Stimulated activated CD4-positive, alpha-beta T cell treated with anti-CD3 and anti-CD28 coated beads, Interleukin-4, amount 100 ng/mL, for 1 hour (primary cell): Measurements from ENCODE around the gene CRAT.
A peak's percentile ranks its signal among the peaks of the same experiment; 100 is the strongest.

Source experiments
- DNase-seq: peaks from one replicate; pipeline ENCODE4 v3.0.0-alpha.2; 2020

The CRAT gene

DNA sequence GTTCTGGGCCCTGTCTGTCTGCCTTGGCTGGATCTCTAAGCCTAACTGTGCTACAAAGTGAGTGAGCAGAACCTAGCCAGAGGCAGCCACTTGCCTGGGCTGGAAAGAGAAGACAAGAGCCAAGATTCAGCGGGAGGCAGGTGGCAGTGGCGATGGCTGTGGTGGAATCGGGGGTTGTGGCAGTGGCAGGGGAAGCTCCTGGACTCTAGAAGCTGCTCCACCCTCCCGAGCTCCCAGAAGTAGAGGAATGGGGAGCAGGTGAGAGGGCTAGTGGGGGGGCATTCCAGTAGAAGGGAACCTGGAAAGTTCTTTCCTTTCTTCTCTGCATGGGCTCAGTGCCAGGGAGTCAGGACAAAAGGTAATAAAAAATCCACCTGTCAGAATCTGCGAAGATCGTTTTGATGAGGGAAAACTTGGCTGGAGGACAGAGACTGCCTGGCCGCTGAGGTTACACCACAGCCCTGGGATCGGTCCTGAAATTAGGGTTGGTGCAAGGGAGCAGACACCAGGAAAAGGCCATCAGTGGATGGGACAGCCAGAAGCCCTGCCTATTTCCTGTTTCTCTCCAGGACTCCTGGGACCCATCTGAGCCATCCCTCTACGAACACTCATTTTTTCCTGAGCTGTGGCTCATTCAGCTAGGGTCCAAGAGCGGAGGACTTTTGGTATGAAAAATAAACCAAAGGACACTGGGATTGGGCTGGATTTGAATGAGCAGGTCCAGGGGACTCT lies 1.6 kb downstream of the CRAT start:
- DNase-seq = no peak

DNA sequence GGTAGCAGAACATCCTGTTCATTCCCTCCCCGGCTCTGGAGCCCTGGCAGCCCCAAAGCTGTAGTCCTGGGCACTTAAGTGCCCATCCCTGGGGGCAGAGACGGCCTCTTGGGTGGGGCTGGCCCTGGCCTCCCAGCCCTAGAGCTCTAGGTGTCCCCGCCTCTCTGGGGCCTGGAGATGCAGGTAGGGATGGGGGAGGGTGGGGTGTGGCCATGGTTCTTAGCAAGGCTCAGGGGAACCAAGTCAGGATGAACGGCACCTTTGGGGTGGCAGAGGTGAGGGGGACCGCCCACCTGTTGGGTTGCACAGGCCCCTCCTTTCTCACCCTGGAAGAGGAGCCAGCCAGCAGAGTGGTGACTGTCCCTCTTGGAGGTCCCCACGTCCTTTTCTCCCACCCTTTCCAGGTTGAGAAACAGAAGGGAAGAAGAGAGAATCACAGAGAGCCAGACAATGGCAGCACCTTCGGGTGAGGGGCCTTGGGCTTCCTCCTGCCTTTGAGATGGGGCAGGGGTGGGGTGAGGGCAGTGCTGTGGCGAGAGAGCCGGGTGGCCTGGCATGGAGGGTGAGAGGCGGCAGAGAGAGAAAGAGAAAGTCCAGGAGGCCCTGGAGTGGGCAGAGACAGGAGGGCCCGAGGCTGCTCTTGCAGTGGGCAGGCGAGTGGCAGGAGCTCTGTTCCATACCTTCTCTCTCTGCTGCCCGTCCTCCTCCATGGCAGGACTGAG lies 2.3 kb downstream of the CRAT start:
- DNase-seq = no peak

DNA sequence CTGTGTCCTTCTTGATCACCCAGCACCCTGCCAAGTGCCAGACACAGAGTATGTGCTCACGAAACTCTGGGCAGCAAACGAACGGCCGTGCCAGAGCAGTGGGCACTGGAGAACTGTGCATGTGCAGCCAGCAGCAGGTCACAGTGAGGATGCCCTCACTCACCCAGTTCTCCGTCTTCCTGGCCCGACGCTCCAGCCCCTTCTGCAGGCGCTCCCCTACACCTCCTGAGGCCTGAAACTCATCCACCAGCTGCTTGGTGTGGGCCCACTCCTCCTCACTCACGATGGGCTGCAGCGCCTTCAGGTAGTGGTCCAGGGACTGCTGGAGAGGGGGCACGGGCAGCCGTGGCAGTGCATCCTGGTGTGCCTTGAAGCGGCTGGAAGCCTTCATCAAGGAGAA lies 2.9 kb downstream of the CRAT start:
- DNase-seq = no peak

DNA sequence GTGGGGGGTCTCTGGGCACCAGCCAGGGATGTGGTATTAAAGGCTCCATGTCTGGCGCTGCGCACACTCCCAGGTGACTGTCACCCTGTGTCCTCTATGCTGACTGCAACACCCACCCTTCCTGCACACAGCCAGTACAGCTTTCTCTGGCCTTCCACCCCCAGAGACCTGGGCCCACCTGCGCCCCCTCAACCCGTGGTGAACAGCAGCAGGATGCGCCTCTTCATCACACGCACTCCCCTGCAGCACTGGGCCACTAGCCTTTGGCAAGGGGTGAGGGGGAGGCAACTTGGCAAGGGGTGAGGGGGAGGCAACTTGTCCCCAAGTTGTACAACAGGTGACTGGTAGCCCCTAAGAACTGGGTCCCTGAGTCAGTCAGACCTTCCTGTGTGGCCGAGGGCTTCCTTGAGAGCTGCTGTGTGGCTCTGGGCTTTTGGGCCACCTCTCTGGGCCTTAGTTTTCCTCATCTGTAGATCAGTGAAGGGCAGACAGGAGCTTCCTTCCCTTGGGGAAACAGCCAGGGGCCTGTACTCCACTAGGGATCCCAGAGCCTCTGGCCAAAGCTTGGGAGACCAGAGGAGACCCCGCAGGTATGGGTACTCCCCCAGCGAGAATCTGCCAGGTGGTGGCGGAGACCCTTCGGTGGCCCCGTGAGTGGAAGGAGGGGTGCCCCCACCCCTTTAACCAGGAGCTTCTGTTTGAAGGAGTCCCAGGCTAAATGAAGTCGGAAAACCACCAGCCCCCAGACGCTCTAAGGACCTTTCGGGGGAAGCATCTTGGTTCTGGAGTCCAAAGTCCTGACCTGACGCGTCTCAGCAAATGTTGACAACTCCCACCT lies 4.5 kb downstream of the CRAT start:
- DNase-seq = no peak

DNA sequence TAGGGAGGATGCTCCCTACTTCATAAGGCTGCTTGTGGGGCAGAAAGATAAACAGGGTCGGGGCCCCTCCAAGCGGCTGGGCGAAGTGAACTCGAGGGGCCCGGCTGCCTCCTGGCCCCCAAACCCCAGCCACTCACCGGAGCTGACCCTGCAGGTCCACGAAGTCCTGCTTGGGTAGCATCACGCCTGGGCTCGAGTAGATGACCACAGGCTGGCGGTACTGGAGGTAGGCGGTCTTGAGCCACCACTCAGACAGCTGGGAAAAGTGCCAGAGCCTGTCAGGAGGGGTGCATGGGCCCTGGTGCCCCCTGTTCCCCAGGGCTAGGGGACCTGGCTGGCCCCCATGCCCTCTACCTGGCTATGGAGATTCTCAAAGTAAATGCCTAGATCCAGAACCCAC lies 6.5 kb downstream of the CRAT start:
- DNase-seq = no peak

DNA sequence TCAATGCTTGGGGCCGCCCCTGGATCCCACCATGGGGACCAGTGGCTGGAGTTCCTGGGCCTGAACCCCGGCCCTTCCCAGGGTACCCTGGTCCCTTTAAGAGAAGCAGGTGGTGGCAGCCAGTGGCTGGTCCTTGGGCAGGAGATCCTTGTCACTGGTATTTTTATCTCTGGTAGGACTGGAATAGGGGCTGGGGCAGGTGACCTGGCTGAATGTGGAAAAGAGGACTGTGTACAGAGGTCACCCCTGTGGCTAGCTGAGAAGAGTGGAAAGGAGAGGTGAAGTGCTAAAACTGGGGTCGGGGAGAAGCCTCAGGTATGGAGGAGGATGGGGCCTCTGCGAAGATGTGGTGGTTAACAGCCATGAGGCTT lies 7.0 kb downstream of the CRAT start:
- no peak for DNase-seq

DNA sequence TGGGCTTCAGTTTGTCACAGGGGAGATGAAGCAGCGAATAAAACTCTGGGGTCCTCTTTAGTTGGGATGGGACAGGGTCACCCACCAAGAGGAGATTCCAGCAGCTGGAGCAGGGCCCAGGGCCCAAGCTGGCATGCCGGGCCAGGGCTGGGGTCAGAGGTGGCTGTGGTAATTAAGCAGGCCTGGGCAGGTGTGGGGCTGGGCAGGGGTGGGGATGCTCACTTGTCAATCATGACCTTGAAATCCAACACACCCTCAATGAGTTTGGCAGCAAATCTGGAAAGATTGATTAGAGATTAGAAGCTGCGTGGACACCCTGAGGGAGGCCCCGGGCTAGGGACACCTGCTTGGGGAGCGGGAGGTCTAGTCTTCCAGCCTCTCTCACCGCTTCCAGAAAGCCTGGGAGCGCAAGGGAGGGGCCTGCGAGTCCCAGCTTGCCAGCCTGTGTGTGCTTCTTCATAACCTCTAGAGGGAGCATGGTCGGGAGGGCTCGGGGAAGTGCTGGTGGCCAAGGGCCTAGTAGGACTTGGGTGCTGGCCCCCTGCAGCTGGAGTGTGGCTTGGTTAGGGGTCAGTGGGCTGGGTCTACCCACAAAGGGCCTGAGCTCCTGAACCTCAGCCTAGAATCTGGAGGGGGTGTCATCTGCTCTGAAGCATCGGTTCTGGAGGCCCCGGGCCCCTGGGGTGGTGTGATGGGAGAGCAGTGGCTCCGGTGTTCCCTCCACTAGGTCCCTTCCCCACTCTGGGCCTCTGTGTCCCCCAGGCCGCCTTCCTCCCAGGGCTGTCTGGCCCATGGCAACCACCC lies 7.6 kb downstream of the CRAT start:
- DNase-seq = peak; percentile 20

DNA sequence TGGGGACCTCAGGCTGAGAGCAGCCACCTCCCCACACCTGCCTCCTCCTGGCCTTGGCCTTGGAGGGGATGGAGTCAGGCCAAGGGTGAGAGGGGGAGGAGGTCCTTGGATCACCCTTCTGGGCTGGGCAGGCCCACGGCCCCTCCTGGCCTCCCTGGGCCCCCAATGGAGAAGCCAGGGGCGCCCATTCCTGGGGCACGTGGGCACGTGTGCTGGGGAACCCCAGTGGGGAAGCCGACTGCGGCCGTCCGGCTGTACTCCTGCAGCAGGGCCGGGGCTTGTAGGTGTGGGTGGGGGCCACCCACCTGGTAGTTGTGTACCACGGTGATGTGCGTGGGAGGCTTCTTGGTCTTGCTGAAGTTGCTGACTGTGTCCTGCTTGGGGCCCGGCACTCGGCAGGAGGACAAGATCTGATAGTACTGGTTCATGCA lies 8.5 kb downstream of the CRAT start:
- DNase-seq = no peak

DNA sequence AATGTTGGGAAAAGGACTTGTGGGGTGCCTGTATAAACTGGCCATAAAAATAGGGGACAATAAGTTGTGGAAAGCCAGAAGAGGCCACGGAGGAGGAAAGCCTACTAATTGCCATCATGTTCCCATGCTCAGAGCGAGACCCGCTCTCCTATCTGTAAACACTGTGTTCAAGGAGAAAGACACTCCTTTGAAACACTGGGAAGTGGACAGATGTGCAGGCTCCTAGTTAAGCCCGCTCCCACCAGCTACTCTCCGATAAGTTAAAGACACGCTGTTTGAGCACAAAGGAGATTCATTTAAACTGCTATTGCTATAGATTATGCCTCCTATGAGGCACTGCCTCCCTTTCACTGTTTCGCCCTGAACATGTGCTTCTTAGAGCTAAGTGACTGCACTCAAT lies 9.3 kb downstream of the CRAT start:
- DNase-seq = no peak

DNA sequence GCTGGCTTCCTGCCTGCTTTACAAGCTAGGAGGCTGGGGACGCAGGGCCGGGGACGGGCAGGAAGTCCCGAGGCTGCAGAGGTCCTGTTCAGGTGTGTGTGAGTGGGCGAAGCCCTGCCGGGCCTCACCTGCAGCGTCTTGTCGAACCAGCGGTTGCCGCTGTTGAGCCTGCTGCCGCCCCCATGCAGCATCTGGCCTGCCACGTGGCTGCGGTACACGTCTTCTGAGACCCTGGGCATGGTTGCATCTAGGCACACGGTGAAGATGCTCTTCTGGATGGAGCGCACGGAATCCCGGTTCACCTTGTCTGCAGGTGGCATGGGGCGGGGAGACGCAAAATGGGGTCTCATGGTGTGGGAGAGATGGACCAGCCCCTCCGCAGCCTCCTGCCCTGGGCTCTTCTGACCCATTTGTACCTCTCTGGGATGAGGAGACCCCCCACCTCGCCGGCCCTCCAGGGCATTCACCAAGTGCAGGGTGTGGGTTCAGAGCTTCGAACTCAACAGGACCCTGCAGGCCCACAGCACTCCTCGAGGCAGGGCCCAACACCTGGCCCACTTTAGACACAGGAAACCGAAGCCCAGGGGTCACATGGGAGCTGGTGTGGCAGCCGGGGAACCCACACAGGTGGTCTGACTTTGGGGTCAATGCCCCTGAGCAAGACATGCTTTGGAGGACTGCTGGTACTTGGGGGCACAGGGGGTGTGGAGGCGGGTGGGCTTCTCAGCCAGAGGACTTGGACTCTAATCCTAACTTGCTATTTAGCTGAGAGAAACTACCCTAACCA lies 10.0 kb downstream of the CRAT start:
- DNase-seq = no peak

DNA sequence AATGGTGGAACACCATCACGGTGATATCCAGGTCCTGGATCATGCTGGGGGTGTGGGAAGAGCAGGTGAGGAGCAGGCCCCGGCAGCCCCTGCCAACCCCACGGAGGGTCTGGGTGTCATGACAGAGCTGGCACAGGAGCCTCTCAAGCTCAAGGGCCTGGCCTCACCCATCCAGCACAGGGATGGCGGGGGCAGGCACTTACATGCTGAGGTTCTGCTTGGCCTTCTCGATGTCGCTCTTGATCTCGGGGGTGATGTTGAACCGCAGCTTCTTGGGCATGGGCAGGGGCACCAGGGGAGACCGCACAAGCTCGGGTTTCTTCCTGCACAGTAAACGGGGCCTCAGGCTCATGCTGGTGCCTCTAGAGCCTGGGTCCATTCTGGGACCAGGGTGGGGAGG lies 12.3 kb downstream of the CRAT start:
- no peak for DNase-seq

DNA sequence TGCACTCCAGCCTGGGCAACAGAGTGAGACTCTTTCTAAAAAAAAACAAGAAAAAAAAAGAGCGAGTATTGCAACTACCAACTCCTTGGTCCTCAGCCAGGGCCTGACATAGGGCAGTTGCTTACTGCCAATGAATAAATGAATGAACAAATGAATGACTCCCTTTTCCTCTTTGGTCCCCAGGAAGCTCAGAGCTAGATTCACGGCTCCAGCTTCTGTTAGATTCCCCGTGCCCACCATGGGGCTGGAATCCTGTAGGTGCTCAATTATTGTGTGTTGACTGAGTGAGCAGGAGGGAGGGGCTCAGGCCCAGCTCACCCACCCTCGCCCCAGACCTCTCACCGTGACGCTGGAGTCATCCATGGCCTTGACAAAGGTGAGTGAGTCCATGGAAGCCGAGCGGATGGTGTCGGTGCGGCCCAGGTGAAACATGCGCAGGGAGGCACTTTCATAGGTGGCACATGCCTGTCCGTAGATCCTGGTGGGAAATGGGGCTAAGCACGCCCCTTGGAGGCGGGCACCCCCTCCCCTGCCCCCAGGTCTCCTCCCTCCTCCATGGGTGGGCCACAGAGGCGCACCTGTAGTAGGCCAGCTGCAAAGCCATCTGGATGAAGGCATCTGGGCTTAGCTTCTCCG lies 12.8 kb downstream of the CRAT start:
- DNase-seq = no peak

DNA sequence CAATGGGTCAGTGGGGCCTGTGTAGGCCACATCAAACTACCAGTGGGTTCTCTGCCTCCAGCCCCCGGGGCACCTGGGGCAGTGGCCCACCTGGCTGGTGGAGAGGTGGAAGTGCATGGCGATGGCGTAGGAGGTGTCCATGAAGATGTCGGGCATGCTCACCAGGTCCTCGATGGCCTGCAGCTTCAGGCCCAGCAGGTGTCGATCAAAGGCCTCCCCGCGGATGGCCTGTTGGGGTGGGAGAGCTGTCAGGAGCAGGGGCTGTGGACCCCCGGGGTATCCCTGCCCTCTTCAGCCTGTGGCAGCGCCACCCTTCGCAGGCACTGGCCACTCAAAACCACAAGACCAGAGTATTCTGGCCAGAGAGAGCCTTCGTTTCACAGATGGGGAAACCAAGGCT lies 14.7 kb downstream of the CRAT start:
- no peak for DNase-seq

DNA sequence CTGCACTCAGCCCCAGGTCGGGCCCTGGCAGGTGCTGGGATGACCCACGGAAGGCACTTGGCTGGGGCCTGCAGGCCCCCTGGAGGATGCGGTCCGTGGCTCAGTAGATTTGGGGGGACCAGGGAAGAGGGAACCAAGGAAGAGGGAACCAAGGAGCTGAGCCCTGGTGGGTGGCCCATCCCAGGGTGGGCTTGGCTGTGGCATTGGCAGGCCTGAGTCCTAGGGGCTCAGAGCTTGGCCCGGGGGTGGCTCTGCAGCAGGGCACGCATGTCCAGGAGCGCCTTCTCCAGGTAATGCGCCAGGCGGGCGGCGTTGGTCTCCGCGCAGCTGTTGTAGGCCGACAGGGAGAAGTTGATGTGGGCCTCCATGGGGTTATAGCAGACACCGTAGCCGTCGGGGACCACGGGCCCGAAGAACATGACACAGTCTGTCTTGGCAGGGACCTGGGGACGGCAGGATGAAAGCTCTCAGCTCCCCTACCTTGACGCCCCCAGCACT lies 15.4 kb downstream of the CRAT start:
- no peak for DNase-seq

DNA sequence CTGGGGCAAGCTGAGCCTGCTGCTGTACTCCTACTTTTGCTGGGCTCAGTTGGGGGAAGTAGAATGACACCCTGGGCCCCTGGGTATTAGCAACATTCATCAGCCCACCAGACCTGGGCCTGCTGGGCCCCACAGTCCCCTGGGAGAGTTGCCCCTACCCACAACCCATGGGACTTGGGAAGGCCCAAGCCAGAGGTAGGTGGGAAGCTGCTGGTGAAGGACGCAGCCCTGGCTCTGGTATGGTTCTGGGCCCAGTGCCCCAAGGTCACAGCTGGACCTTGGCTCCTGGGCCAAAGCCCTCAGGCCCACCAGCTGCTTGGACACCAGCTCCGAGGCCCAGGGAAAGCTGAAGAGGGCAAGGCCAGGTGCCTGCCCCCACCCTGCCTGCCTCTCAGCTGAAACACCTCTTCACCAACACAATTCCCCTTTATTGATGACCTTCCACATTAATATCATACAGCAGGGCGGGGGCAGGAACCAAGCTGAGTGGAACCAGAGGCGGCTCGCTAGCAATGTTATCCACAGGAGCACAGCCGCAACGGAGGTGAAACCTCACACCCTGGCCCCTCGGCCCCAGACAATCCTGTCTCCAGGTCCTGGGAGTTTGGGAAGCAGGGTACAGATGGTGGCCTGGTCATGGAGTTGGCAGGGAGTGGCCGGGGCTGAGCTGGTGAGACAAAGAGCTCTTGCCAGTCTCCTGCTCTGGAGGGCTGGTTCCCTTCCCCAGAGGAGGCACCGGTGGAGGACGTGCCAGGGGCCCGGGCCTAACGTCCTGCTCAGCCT lies 16.0 kb downstream of the CRAT start:
- DNase-seq = no peak

DNA sequence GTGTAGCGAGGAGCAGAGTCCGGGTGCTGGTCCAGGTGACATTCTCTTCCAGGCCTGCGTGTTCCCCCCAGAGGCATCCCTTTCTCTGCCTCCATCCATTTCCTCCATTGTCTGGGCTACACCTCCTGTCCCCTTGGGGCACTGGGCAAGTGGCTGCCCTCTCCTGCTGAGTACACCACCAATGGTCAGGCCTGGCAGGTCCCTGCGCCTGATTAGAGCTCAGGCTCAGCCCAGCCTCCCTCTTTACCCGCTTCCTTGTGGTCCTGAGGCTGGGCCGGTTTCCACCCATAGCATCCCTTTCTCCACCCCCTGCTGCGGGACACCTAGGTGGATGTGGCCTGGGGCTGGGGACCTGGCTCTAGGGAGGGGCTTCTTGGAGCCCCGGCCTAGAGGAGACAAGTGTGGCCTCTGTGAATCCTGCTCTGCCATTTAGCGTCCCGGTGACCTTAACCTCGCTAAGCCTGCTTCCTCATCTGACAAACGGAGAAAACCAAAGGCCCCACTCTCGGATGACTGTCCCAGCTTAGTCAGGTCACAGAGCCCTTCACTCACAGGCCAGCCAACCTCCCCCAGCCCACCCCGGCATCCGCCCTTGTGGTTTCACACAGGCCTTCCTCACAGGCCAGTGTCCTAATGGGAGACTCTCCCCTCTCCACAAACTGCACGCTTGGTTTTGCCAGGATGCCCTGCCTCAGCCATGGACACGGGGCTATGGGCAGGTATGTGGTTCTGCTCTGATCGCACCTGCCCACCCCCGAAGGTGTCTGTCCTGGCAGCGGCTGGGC lies 16.8 kb downstream of the CRAT start:
- DNase-seq = no peak

DNA sequence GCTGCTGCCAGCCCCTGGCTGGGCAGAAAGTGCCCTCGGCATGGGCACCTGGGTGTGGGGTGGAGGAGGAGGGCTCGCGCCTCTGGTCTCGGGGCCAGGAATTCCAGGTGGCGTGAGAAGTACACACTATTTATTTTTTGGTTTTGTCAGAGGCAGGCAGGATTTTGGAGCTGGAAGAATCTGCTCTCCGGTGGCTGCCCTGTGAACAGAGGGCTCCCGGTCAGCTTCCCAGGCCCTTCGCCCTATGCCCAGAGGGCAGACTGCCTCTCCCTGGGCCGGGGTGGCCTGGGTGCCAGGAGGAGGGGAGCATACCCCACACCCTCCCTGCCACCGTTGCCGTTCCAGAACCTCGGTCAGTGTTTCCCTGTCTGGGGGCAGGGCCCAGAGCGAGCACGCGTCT lies 21.3 kb downstream of the CRAT start:
- DNase-seq = no peak

DNA sequence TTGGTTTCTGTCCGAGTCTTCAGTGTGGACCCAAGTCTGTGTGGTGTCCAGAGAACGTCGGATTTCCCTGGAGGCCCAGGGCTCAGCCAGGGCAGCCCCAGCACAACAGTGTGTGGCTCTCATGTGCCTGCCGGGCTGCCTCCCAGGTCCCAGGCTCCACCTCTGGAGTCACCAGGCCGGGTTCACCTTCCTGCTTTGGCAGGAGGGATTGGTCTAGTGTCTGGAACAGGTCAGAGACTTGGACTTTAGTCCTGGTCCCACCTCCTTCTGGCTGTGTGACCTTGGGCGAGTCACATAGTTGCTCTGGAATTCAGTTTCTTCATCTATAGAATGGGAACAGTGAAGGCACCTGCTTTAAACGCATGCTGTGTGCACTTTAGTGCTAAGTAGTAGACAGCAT lies 26.5 kb downstream of the CRAT start:
- DNase-seq = no peak

DNA sequence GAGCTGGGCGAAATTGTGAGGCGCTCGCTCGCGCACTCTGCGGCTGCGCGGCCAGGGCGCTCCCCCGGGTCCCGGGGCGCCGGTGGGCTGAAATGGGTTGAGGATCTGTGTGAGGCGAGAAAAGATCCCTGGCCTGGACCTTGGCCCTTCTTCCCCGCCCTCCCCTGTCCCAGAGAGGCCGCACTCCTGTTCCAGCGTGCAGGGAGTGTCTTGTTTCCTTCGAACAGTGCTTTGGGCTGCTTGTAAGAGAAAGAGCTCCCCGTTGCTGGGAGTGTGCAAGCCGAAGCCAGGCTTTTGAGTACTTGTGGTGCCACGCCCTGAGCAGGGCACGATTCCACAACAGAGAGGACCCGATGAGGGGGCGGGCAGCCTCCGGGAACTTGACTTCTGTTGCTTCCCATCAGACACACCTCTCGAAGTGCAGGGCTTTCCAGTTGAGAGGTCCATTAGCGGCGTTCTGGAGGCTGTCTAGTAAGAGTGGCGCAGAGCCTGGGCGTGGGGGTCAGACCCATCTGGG lies 29.1 kb downstream of the CRAT start:
- peak; percentile 23 for DNase-seq
